KG1 (cell line): ENCODE measurements around the gene SELENOS.

ENCODE experiments used
- DNase-seq: peaks from one replicate; lab custom pipeline; 2025; lab: John Stamatoyannopoulos, UW

Gene SELENOS

DNA sequence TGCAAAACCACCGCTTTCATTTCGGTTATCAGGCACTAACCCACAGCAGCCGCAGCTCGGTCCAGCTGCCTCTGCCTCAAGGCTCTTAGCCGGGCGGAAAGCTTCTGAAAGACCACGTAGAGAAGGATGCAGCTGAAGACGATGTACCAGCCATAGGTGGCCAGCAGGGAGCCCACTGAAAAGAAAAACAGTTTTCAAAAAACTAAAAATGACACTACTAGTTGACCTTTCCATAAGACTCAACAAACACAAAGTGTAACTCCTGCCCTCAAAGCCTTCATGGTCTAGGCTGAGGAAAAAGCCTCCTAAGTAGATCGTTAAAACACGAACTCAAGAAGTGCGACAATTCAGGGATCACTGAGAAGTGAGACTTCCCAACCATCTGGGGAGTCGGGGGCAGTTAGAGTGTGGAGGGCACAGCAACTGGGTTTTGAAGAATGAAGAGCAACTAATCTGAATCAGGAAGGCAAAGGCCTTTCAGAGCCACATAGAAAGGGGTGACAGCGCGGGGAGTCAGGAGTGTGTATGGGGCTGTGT is 716 bp downstream of the SELENOS start:
- DNase-seq, result peak; percentile 47

DNA sequence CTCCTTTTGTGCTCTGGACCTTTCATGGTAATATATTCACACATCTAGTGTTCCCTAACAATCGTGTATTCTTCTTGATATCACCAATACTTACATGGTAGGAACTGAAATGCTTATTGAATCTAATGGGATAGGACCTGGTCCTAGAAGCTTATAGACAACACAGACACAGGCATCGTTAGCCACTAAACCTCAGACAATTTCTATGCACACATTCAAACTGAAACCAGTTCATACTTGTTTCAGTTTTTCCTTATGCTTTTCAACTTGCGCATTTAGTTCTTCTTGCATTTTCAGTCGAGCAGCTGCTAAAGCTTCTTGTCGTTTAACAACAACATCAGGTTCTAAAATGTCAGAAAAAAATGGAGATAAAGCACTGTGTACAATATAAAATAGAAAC is 2.3 kb downstream of the SELENOS start:
- DNase-seq, result no peak

GRCh38 chr15:101273534-101273933 is 3.8 kb downstream of the SELENOS start:
- DNase-seq, result no peak

DNA sequence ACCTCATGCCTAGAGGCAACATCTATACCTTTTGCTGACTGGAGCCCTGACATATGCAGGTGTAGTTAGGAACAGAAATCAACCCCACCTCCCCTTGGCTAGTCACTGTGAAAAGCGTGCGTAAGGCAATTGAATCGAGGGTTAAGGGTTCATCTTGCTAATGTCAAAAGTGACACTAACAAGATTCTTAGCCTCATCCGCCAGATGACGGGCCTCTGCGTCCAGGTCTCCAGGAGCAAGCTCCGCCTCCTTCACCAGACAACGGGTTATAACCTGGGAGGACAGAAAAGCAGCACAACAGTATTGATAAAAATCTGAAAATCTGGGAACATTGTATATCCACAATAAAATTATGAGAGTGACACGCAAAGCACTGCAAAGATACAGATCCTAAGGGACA is 4.7 kb downstream of the SELENOS start:
- DNase-seq, result no peak

DNA sequence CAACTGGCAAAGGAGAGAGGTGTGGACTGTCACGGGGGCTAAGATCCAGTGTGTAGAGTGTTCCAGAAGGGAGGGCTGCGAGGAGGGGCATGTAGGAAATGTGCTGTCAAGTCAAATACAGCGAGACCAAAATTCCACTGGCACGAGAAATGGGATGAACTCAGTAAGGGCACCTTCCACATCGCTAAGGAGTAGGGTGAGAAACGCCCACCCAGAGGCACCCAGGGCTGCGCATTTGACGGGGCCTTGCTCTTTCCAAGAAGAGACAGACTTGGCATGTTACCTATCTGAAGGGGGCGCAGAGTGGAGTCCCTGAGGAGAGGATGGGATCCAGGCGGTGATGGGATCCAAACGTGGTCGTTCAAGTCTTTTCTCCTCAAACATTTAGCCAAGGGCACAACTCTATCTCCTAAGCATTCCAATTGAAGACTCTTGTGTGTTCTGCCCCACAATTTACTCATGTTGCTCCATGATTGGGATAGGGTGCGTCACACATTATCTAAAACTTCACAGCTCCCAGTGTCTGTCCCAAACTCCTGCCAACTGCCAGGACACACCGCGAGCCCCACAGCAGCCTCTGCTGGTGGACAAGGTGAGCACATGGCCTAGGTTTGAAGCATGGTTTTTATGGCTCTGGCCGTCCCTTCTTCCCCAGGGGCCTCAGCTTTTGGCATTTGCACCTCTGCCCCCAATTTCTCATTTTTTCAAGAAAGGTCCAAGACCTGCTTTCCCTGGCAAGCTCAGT is 7.6 kb downstream of the SELENOS start:
- DNase-seq, result no peak

- DNase-seq, result no peak
Observed at GRCh38 chr15:101267320-101268104, 9.8 kb downstream of the SELENOS start.

- no peak for DNase-seq
Observed at GRCh38 chr15:101266787-101267186, 10.5 kb downstream of the SELENOS start.

DNA sequence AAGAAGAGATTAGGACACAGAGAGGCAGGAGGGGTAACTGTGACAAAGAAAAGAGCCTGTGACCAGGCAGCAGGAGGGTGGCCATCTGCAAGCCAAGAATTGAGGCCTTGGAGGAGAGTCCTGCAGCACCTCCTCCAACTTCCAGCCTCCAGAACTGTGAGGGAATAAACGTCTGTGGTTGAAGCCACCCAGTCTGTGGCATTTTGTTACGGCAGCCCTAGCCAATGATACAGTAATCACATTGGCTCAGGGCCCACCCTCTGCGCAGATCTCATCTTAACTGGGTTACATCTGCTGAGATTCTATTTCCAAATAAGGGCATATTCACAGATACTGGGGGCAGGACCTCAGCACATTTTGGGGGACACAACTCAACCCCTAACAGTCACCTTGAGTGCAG is 11.3 kb downstream of the SELENOS start:
- DNase-seq, result no peak

DNA sequence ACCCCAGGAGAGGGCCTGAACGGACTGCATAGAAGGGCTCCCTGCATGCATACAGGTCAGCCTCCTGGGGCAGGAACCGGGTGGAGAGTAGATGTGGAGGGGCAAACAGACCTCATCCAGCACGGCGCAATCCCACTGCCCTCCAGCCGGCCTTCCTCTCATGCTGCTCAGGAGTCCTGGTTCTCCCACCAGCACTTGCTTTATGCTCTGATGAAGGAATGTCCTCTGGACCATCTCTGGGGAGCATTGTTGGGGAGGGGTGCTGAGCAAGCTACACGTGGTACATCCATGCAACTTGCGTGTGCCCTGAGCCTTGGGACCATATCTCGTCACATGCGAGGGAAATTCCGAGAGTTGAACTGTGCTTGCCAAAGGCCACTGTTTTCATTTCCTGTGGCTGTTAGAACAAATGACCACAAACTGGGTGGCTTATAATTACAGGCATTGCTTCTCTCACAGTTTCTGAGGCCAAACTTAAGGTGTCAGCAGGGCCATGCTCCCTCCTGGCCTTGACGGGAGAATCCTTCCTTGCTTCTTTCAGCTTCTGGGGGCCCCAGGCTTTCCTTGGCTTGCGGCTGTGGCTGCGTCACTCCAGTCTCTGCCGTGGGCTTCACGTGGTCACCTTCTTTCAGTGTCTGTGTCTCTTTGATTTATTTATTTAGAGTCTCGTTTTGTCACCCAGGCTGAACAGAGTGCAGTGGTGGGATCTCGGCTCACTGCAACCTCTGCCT is 12.2 kb downstream of the SELENOS start:
- no peak for DNase-seq

GRCh38 chr15:101264011-101264410 is 13.3 kb downstream of the SELENOS start:
- DNase-seq, result no peak

GRCh38 chr15:101262551-101262950 is 14.7 kb downstream of the SELENOS start:
- no peak for DNase-seq

DNA sequence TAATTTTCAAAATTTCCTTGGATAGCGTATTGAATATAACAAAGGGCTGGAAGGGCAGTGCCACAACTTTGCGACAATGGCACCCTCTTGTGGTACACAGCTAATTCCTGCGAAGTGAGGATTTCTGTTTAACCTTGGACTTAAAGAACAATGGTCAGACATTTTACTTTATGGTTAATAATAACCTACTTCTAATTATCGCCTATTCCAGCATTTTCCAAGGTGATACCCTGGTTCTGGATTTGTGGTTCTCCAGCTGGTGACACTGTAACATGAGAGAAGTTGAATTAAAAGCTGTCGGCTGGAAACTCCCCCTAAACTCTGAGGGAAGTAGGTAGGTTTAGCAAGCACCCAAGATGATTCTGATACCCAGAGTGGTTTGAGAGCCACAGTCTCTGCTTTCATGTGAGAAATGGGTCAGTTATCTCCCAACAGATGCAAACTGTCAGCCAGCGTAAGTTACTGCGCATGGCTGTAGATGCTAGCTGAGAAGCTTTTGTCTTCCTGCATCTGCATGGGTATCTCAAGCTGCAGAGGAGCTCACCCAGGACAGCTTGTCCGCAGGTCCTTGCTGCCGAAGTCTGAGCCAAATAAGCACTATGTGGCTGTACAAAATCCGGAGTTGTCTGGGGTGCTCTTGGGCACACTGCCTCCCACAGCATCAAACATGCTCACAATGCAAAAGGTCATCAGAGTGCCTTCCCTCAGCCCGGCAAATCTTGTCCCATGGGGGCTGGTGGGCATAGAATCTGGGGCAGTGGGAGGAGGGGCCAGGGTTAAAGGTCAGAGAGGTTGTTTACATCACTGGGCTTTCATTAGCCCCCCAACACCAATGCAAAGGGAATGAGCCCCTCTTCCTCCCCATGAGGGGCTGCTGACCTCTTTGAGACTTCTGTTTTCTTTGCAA is 18.8 kb downstream of the SELENOS start:
- DNase-seq, result peak; percentile 75

DNA sequence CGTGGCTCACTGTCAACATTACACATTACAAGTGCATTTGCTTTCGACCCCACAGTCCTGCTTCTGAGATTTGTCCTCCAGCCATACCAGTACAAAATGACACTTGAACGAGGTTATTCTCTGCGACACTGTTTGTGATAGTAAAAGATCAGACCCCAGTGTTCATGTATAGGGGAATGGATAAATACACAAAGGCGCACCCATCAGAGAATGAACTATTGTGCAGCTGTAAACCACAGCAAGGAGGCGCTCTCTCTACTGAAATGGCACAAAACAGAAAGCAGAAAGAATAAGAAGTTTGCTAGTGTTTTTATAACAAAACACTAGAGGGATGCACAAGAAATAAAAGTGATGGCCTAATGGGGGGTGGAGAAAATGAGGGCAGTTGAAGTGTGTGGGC is 20.5 kb downstream of the SELENOS start:
- no peak for DNase-seq

DNA sequence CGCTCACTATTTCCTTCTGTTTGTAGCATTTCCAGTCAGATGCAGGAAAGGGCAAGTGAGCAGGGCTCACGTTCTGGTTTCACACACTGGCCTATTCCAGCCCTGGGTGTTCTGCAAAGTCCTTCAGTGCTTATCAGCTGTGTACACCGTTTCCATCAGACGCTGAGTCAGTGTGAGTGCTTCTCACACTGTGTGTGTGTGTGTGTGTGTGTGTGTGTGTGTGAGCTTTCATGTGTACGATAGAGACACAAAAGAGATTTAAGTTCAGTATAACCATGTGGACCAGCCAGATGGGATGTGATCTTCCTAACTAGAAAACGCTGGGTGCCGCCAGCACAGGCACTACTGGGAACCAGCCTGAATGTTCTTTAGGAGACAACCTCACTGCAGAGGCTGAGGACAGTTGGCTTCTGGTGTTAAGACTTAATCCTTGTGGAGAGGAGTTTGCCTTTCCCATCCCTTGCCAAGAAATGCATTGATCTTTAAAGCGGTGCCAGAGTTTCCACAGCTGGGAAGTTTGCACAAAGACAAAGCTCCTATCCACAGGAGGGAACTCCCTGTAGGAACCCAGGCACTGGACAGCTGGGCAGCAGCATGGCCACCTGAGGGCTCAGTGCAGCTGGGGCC is 21.6 kb downstream of the SELENOS start:
- no peak for DNase-seq

- DNase-seq, result no peak
Observed at GRCh38 chr15:101255051-101255395, 22.3 kb downstream of the SELENOS start.

DNA sequence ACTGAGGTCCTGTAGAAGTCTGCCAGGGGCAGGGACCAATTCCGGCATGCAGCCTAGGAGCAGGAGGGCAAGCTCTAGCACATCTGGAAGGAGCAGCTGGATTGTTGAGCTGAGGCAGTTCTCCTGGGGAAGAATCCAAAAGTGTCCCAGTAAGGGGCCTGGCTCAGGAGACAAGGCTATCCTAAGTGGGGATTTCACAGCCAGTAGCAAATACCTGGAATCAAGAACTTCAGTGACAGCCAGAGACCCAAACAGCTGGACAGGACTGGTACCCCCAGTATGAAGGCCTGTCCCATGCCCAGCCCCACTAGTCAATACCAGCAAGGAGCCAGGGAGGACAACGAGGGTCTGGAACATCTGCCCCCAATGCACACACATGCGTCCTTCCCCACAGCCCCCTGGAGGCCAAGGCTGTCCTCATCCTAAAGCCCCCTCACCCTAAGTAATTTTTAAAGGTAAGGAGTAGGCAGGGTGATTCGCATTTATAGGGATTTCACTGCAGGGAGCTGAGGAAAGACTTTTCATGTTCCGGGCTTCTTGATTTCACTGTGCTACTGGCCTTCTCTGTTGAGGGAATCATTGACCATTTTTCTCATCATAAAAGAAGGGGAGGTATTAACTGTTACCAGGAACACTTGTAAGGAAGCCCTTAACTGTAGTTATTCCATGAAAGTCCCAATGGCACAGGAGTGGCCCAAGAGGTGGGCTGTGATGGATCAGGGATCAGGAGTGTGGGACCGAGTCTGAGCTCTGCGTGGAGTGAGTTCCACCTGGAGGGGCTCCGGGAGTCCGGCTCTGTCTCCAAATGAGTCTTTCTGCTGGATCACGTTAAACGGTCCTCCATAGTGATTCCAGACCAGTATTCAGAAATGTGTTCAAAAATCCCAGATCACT is 22.9 kb downstream of the SELENOS start:
- DNase-seq, result no peak

- DNase-seq, result no peak
Observed at GRCh38 chr15:101252836-101253235, 24.4 kb downstream of the SELENOS start.

DNA sequence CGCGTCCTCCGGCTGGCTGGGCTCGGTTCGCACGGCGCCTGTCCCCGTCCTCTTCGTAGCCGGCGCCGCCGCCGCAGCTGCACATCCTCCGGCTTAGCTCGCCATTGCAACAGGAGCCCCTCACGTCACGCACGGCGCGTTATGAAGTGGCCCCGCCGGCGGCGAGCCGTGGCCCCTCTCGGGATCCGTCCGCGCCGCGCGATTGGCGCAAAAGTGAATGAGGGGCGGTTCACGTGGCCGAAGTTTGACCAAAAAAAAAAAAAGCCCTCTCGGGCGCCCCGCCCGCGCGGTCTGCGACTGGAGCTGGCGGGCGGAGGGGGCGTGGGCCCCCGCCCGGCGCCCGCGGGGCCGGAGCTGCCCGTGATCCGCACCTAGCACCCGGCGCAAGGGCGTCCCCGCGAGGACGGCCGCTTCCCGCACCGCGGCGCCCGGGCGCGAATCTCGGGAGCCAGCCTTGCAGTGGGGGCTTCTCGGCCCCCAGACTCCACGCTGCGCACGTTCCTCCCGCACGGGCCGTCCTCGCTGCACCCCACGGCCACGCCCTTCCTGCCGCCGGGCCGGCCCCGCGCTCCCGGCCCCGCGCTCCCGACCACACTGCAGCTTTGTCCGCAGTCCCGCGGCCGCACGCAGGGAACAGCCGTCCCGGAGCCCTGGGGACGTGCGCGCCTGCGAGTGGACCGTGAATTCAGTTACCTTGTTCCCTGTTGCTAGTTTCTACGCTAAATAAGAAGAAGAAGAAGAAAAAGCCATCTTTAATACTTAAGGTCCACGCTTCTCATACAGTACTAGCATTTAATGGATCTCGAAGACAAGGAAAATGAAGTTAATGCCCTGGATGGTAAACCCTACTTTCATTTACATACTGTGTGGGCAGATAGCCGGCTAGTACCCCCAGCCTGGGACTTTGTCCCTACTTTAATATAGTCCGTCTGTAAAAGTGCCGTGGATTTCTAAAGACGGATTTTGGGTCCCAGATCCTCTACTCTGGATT is 25.2 kb downstream of the SELENOS start, which contains the start of gene CHSY1:
Gene CHSY1, minus strand, starts transcription at position 219 of the 991 bp plus-strand sequence. CDS start 592 bp downstream, outside the sequence.
- peak; percentile 59 for DNase-seq
